Adrenal gland (tissue), 12 donors: ENCODE results near the gene SOBP. TPM values are rescaled to one million over a fixed set of nuclear protein-coding genes. Genes with fewer than 3 reads are reported as not detected.

Experiments
- DNase-seq, 7 donors: peaks; one replicate each; pipeline ENCODE4 v3.0.0-alpha.2; 2019 to 2020
- H3K27ac ChIP-seq, 5 donors: fragments of 200-600 bp; sonication (generic) in 4 of 5; 1 replicate in 3 of 5; 2 replicates in 2 of 5; pipeline versions ENCODE4 v1.5.1 to v1.8.0; 2016 to 2020; ENCODE audit warnings: mild to moderate bottlenecking in 1 of 5
- H3K27me3 ChIP-seq: fragments of 200-600 bp; 2 replicates; pipeline ENCODE4 v1.8.0; 2021
- H3K36me3 ChIP-seq, 2 donors: fragments of 200-600 bp; replicated peaks in 1 of 2; 1 replicate in 1 of 2; 2 replicates in 1 of 2; pipeline versions ENCODE4 v1.5.1 to v1.8.0; 2018 to 2022
- H3K4me1 ChIP-seq, 2 donors: fragments of 200-600 bp; replicated peaks in 1 of 2; 1 replicate in 1 of 2; 2 replicates in 1 of 2; pipeline versions ENCODE4 v1.5.1 to v1.8.0; 2018 to 2021
- H3K4me3 ChIP-seq, 4 donors: fragments of 200-600 bp; sonication (generic) in 3 of 4; one replicate each; pipeline ENCODE4 v1.5.1; 2016 to 2018
- H3K9me3 ChIP-seq, 3 donors: fragments of 200-600 bp; sonication (generic) in 1 of 3; replicated peaks in 1 of 3; 1 replicate in 2 of 3; 2 replicates in 1 of 3; pipeline versions ENCODE4 v1.5.1 to v1.8.0; 2016 to 2021
- CTCF ChIP-seq, 6 experiments: fragments of 450-650 bp in 4 of 6; fragments of 200-600 bp in 2 of 6; sonication (generic) in 1 of 6; IDR thresholded peaks; 1 replicate in 5 of 6; 2 replicates in 1 of 6; pipeline versions ENCODE4 v1.5.1 to v1.8.0; 2016 to 2021; ENCODE audit warnings: antibody characterized with exemption in 6 of 6, mild to moderate bottlenecking in 2 of 6, moderate library complexity in 1 of 6
- POLR2A ChIP-seq, 2 donors: fragments of 450-650 bp; IDR thresholded peaks; one replicate each; pipeline ENCODE4 v1.6.1; 2017; ENCODE audit warnings: antibody characterized with exemption in 2 of 2, mild to moderate bottlenecking in 2 of 2, moderate library complexity in 1 of 2
- WGBS, 4 donors: extraction: QIAGEN DNeasy Blood & Tissue Kit in 2 of 4; methylation state at CpG; one replicate each; pipeline versions ENCODE4 v1.1.5 to v1.1.7; 2013 to 2017; 5-methylcytosine and 5-hydroxymethylcytosine counted together
- intact Hi-C, 2 donors: fragments of 100-400 bp; cut with DNase I; formaldehyde crosslinking; loops; one replicate each; pipeline versions ENCODE4 v1.14.1 to v1.15.0; 2022 to 2023
- polyA plus RNA-seq, 3 donors: library from polyadenylated mRNA; stranded (reverse); fragments of 200-250 nt in 2 of 3; fragments of 350-450 nt in 1 of 3; fragmentation: Illumina TruSeq in 1 of 3; extraction: RNeasy Lipid Tissue Mini Kit (QIAGEN cat#74804) in 1 of 3; gene quantifications; one replicate each; pipeline ENCODE4 v1.2.3, GENCODE V29; 2013 to 2014
- total RNA-seq, 9 donors: library from RNA; depleted of rRNA in 4 of 9; stranded (reverse); fragments of >200 nt in 4 of 9; fragments of 120-200 nt in 1 of 9; fragmentation: NEBNext Ultra II Directional in 1 of 9; extraction: Animal tissue kit (Norgen Biotek cat#: 25700) in 1 of 9; gene quantifications; one replicate each; pipeline versions ENCODE4 v1.1.0 to v1.2.4, GENCODE V29; 2013 to 2023
- donor health status: healthy with polysubstance abuse.
- donor health status: Bipolar disorder and iron deficiency.
- donor health status: DM: yes; HTN: yes; CAD: no.
- donor health status: DM: no; HTN: no; CAD: no.
- donor health status: DM: no; HTN: no; CAD: no.
- donor health status: DM: yes; HTN: yes; CAD: no.

SOBP gene
- total and polyA plus RNA-seq, 12 donors = 5.6 to 25.6 (median 12.5) TPM

GRCh38 chr6:107490566-107491137 is 735 bp downstream of the SOBP start:
- TF ChIP-seq CTCF (IDR thresholded peaks at IDR 0.05) (no peak), POLR2A (IDR thresholded peaks at IDR 0.05) (no peak)
- Histone ChIP-seq H3K27me3 (no peaks in the 10 kb centered on the region), H3K27ac (peak overlapping the region; percentile 56 to 91 (median 77)), H3K4me1 (peaks cover 25 to 51% of the 10 kb centered on the region in 2 donors), H3K4me3 (peak overlapping the region; percentile 57 to 93 (median 82)), H3K9me3 (no peaks in the 10 kb centered on the region), H3K36me3 (no peaks in the 10 kb centered on the region)
- 0 to 1% (median 1%) methylated on average over 18 to 30 of the region's 30 CpGs for WGBS, 4 donors
- DNase-seq = peak in 5 of 7 donors; percentile 14 to 57 (median 31)
- intact Hi-C loops = loop anchor here in 1 of 2 donors (10.0 kb wide), 1 partner anchor 144 kb away; no protein-coding TSS in a partner anchor

DNA sequence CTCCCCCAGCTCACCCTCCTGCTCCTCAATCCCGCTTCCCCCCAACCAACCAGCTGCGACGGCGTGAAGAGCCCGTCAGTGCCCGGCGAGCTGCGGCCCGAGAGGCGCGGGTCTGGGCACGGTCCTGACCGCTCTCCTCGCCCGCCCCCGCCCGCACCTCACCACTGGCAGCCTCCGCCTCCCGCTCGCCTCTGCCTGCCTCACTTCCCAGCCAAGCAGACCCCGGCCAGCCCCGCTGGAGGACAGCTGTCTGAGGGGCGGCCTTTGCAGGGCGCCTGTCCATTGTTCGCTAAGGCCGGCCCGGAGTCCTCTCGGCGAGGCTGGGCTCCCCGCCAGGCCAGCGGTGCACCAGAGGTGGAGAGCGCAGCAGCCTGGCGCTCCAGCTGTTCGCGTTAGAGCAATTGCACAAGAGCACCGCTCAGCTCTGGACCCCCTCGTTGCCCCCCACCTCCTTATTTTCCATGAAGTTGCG is 1.3 kb downstream of the SOBP start:
- intact Hi-C loops = loop anchor here in 1 of 2 donors (10.0 kb wide), 1 partner anchor 144 kb away; no protein-coding TSS in a partner anchor
- peak; percentile 67 to 80 (median 73) for DNase-seq
- Histone ChIP-seq H3K4me1 (peaks cover 30 to 56% of the 10 kb centered on the region in 2 donors), H3K36me3 (no peaks in the 10 kb centered on the region), H3K27me3 (no peaks in the 10 kb centered on the region), H3K4me3 (peak overlapping the region; percentile 57 to 93 (median 82)), H3K27ac (peak overlapping the region in 3 of 5 donors; percentile 77 to 91 (median 89)), H3K9me3 (no peaks in the 10 kb centered on the region)
- TF ChIP-seq POLR2A (IDR thresholded peaks at IDR 0.05) (peak in 1 of 2 donors; percentile 65), CTCF (IDR thresholded peaks at IDR 0.05) (no peak)
- WGBS, 4 donors = 0 to 1% (median 1%) methylated on average over 6 to 38 of the region's 38 CpGs

GRCh38 chr6:107491760-107492660 is 2.1 kb downstream of the SOBP start:
- H3K9me3 ChIP-seq = no peaks in the 10 kb centered on the region
- intact Hi-C loops = loop anchor here in 1 of 2 donors (10.0 kb wide), 1 partner anchor 143 kb away; no protein-coding TSS in a partner anchor
- H3K4me3 ChIP-seq = peak overlapping the region in 2 of 4 donors; percentile 57 to 93
- 12 to 25% (median 21%) methylated on average over 14 of the region's 14 CpGs for WGBS, 4 donors
- peak overlapping the region in 2 of 5 donors; percentile 37 to 68 for H3K27ac ChIP-seq
- TF ChIP-seq POLR2A (IDR thresholded peaks at IDR 0.05) (no peak), CTCF (IDR thresholded peaks at IDR 0.05) (no peak)
- peaks cover 38 to 65% of the 10 kb centered on the region in 2 donors for H3K4me1 ChIP-seq
- no peaks in the 10 kb centered on the region for H3K36me3 ChIP-seq
- peak in 6 of 7 donors; percentile 14 to 65 (median 32) for DNase-seq
- H3K27me3 ChIP-seq = no peaks in the 10 kb centered on the region
